NCI-H146 treated with DMSO at 0.1 percent for 48 hours (cell line): Measurements from ENCODE around the gene KIF23.

ENCODE experiments used
- DNase-seq: peaks from one replicate; lab custom pipeline; 2025; ENCODE audit not compliant: unreplicated experiment; lab: John Stamatoyannopoulos, UW

KIF23 gene

DNA sequence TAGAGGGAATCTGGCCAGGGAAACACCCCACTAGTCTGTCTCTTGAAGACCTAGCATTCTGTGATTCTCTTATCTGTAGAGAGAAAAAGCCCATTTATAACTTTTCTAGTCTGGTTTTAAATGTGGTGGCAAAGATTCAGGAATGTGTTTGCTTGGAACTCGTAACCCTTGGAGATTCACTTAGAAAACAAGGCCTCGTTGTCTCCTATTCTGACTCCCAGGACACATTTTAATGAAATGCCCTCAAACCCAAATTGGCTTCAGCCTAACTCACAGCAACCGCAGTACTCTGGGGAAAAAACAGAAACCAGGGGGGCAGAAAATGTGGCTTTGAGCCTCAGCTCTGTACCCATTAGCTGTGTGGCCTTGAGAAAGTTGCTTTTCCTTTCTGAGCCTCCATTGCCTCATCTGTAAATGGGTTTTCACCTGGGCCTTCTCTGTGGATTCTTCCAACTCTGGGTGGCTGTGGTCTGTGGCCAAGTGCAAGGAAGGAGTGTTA is 75.0 kb downstream of the KIF23 start:
- DNase-seq: no peak

DNA sequence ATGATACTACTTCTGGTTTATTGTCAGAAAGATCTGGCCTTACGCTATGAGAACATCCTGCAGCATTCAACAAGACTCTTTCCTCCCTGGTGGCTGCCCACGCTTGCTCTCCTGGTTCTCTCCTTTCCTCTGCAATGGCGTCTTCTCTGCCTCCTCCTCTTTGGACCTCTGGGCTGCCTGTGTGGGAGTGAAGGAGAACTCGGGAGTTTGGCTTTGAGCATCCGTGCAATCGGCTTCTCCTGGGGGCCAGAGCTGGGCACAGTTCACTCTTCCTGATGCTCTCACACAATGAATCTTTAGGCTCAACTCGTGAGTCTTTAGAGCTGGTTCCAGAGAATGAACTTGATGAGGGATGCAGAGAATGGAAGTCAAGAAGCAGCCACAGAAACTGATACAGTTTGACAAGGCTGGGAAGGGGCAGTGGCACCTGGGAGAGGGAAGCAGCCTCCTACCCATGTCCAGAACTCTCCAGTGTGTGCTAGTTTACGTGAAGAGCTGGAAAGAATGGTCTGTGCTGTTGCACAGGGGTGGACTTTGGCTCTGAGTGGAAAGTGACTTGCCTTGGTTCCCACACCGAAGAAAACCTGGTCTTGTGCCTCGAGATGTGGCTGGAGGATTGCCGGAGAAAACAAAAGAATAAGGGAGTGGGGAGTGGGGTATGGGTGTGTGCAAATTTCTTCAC is 76.3 kb downstream of the KIF23 start:
- DNase-seq: no peak

- DNase-seq: no peak
Observed at GRCh38 chr15:69491038-69491505, 76.9 kb downstream of the KIF23 start.

- no peak for DNase-seq
Observed at GRCh38 chr15:69493406-69493805, 79.3 kb downstream of the KIF23 start.

DNA sequence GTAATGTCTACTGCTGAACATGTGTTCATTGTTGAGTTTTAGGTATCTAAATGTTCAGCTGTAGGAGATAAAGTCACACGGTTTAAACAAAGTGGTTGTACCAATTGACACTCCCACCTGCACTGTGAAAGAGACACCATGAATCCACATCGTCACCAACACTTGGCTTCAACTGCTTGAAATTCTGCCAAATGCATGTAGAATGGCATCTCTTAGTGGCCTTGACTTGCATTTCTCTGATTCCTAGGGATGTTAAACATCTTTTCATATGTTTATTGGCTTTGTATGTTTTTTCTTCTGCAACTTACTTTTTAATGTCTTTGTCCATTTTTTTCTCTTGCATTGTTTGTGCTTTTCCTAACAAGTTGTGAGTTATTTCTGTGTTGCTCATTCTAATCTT is 81.9 kb downstream of the KIF23 start:
- no peak for DNase-seq

GRCh38 chr15:69497076-69497475 is 82.9 kb downstream of the KIF23 start:
- DNase-seq: no peak

- no peak for DNase-seq
Observed at GRCh38 chr15:69497667-69498066, 83.5 kb downstream of the KIF23 start.
